GM18502 (cell line): ENCODE measurements around the gene DRC7.

ENCODE experiments used
- ATAC-seq: cut with Tn5 transposase; IDR thresholded peaks from one replicate; pipeline ENCODE4 v1.9.1; 2021; ENCODE audit warnings: mild to moderate bottlenecking; ENCODE audit not compliant: unreplicated experiment, poor library complexity

Gene DRC7

GRCh38 chr16:57758331-57759117 is 63.9 kb downstream of the DRC7 start:
- ATAC-seq = no peak

GRCh38 chr16:57759131-57759530 is 64.5 kb downstream of the DRC7 start:
- ATAC-seq = no peak

- no peak for ATAC-seq
These were observed 65.1 kb downstream of the DRC7 start for GRCh38 chr16:57759541-57760356.

GRCh38 chr16:57760357-57761160 is 66.0 kb downstream of the DRC7 start:
- no peak for ATAC-seq

GRCh38 chr16:57761301-57761700 is 66.7 kb downstream of the DRC7 start:
- ATAC-seq = no peak

- no peak for ATAC-seq
These were observed 67.4 kb downstream of the DRC7 start for GRCh38 chr16:57761957-57762356.

GRCh38 chr16:57762365-57763040 is 67.9 kb downstream of the DRC7 start:
- no peak for ATAC-seq

- ATAC-seq = no peak
These were observed 68.8 kb downstream of the DRC7 start for GRCh38 chr16:57763285-57764005.

GRCh38 chr16:57764006-57764340 is 69.4 kb downstream of the DRC7 start:
- no peak for ATAC-seq

GRCh38 chr16:57764341-57765159 is 69.9 kb downstream of the DRC7 start:
- peak; percentile 42 for ATAC-seq

GRCh38 chr16:57765160-57765728 is 70.6 kb downstream of the DRC7 start:
- ATAC-seq = no peak

- ATAC-seq = no peak
These were observed 72.2 kb downstream of the DRC7 start for GRCh38 chr16:57766714-57767348.

GRCh38 chr16:57769541-57770145 is 75.0 kb downstream of the DRC7 start:
- no peak for ATAC-seq

- ATAC-seq = no peak
These were observed 75.8 kb downstream of the DRC7 start for GRCh38 chr16:57770361-57770760.

GRCh38 chr16:57771141-57771785 is 76.7 kb downstream of the DRC7 start:
- ATAC-seq = no peak

GRCh38 chr16:57773019-57773418 is 78.4 kb downstream of the DRC7 start:
- no peak for ATAC-seq

GRCh38 chr16:57773655-57774295 is 79.2 kb downstream of the DRC7 start:
- no peak for ATAC-seq
